ENCODE results near the gene CCP110.

Gene CCP110

DNA sequence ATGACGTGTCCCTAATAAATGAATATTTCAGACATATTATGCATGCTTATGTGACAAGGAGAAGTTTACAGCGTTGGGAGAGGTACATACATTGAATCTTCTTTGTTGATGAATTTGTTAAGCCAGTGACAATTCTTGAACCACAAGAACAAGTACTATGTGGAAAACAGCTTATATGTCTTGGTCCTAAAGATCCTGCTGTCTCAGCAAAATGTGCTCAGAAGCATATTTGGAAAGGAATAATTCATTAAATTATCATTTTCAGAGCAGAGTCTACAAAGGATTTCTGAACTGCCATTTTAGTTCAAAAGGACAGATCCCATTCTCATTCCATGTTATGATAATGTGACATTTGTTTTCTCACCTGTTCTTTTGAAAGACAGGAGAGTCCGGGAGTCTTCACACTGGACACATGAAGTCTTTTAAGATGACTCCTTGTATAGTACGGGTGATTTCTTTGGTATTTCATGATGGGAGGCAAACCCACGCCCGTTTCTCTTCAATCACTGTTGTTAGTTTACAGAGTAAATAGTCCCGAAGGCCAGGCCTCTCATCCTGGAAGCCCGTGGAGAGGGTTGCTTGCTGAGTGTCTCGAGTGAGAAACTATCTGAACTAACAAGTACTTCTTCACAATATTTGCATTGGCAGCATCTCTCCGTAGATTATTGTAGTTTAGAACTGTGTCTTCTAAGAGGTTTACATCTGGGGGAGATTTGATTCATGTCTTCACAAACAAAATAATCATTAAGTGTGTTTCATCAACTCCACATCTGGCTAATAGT lies 58.5 kb downstream of the CCP110 start:
- peaks cover 100% of the 10 kb centered on the region for H3K36me3 Mint-ChIP-seq (ENCODE audit: low read depth)
- H3K9me3 Mint-ChIP-seq: peaks cover 10% of the 10 kb centered on the region
- intact Hi-C loops (cut with micrococcal nuclease): no loop called here
- H3K4me3 Mint-ChIP-seq: no peak overlapping the region
- no peaks in the 10 kb centered on the region for H3K27me3 Mint-ChIP-seq
- no peak overlapping the region for H3K27ac Mint-ChIP-seq
- H3K4me1 Mint-ChIP-seq (ENCODE audit: low read depth): peaks cover 11% of the 10 kb centered on the region

DNA sequence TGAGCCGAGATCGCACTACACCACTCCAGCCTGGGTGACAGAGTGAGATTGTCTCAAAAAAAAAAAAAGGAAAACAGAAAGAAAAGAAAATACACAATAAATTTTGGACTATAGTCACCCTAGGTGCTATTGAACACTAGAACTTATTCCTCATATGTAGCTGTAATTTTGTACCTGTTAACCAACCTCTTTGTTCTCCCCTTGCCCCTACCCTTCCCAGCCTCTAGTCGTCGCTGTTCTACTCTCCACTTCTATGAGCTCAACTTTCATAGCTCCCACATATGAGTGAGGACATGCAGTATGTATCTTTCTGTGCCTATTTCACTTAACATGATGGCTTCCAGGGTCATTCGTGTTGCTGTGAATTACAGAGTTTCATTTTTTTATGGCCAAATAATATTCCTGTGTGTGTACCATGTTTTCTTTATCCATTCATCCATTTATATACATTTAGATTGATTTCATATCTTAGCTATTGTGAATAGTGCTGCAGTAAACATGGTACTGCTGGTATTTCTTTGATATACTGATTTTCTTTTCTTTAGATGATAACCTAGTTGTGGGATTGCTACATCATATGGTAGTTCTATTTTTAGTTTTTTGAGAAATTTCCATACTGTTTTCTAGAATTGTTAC lies 60.0 kb downstream of the CCP110 start:
- intact Hi-C loops (cut with micrococcal nuclease): no loop called here
- H3K4me3 Mint-ChIP-seq: no peak overlapping the region
- H3K27me3 Mint-ChIP-seq: no peaks in the 10 kb centered on the region
- H3K4me1 Mint-ChIP-seq (ENCODE audit: low read depth): peaks cover 11% of the 10 kb centered on the region
- H3K36me3 Mint-ChIP-seq (ENCODE audit: low read depth): peaks cover 99% of the 10 kb centered on the region
- H3K9me3 Mint-ChIP-seq: peaks cover 10% of the 10 kb centered on the region
- H3K27ac Mint-ChIP-seq: no peak overlapping the region

DNA sequence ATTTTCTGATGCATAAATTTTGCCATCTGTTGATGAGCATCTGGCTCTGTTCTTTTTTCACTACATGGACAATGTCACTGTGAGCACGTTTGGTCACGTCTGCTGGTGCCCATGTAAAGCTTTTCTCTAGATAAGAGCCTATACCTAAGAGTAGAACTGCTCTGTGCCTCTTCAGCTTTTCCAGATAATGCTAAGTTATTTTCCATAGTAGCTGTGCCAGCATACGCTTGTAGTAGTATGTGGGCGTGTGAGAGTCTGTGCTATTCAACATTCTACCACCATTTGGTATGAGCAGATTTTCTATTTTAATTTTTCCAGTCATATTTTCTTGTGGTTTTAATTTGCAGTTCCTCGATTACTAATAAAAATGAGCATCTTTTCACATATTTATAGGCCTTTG lies 64.9 kb downstream of the CCP110 start:
- no peak overlapping the region for H3K4me3 Mint-ChIP-seq
- no peaks in the 10 kb centered on the region for H3K9me3 Mint-ChIP-seq
- no peaks in the 10 kb centered on the region for H3K27me3 Mint-ChIP-seq
- no peak overlapping the region for H3K27ac Mint-ChIP-seq
- peaks cover 6% of the 10 kb centered on the region for H3K4me1 Mint-ChIP-seq (ENCODE audit: low read depth)
- intact Hi-C loops (cut with micrococcal nuclease): no loop called here
- peaks cover 91% of the 10 kb centered on the region for H3K36me3 Mint-ChIP-seq (ENCODE audit: low read depth)

DNA sequence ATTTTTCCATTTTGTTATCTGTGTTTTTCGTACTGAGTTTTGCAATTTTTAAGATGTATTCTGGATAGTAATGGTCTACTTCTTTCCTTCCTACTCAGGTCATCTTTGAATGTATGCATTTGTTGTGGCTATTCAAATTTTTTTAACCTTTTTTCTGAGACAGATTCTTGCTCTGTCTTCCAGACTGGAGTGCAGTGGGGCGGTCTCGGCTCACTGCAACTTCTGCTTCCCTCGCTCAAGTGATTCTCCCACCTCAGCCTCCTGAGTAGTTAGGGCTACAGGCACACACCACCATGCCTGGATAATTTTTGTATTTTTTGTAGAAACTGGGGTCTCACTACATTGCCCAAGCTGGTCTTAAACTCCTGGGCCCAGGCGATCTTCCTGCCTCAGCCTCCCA lies 65.4 kb downstream of the CCP110 start:
- Mint-ChIP-seq H3K4me3 (no peak overlapping the region), H3K36me3 (ENCODE audit: low read depth) (peaks cover 91% of the 10 kb centered on the region), H3K27ac (no peak overlapping the region), H3K4me1 (ENCODE audit: low read depth) (peaks cover 2% of the 10 kb centered on the region), H3K27me3 (no peaks in the 10 kb centered on the region), H3K9me3 (no peaks in the 10 kb centered on the region)
- intact Hi-C loops (cut with micrococcal nuclease): no loop called here

DNA sequence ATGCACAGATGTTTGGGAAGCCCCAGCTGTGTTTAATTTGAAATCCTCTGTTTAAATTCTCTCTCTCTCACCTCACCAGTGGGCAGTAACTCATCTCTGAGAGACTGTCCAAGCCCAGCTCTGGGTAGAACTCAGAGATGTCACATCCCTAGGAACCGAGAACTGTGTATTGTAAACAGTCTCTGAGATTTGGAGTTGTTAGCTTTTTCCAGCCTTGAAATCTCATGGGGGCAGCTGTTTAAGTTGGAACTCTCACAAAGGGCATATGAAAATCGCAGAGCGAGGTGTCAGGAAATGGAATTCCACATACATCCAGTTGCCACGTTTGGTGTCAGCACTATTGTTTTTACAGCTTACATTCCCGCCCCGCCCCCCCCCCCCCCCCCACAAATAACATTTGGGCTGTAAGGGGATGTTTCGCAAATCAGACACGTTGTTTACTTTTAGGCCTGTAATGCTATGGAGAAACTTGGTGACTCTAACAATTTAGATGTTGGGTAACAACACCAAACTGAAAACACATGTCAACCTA lies 66.1 kb downstream of the CCP110 start:
- intact Hi-C loops (cut with micrococcal nuclease): no loop called here
- H3K4me1 Mint-ChIP-seq (ENCODE audit: low read depth): no peaks in the 10 kb centered on the region

DNA sequence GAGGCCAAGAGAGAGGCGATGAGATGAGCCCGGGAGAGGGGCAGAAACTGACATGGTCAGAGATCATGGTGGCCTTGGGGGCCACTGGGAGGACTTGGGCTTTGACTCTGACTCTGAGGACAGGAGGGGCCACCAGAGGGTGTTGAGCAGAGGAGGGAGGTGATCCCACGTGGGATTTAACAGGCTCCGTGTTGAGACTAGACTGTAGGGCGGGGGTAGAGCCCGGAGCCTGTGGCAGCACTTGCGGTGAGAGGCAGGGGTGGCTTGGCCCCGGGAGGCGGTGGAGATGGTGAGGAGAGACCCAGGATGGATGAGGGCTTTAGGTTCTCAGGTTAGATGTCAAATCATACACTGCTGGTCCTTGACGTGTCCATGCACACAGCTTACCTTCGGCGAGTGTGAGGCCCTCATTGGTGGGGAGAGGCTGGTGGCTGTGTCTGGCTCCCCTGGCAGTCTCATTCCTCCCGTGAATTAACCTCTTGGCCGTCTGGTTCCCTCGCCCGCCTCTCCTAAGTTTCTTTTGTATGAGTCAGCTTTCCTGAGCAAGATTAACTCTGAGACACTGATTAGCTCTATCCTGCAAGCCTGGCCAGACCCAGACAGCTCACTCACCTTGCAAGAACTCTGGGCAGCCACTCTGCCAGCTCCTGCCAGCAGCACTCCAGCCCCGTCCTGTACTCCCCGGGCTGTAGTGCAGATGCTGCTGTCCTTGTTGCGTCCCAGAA lies 71.5 kb downstream of the CCP110 start:
- Mint-ChIP-seq H3K4me1 (ENCODE audit: low read depth) (no peaks in the 10 kb centered on the region), H3K36me3 (ENCODE audit: low read depth) (peaks cover 92% of the 10 kb centered on the region), H3K27ac (no peak overlapping the region)

More for the DNA sequence above, 66.1 kb downstream of the CCP110 start:
- no peak overlapping the region for H3K4me3 Mint-ChIP-seq
- H3K36me3 Mint-ChIP-seq (ENCODE audit: low read depth): peaks cover 91% of the 10 kb centered on the region
- H3K27ac Mint-ChIP-seq: no peak overlapping the region
- no peaks in the 10 kb centered on the region for H3K9me3 Mint-ChIP-seq
- H3K27me3 Mint-ChIP-seq: no peaks in the 10 kb centered on the region

DNA sequence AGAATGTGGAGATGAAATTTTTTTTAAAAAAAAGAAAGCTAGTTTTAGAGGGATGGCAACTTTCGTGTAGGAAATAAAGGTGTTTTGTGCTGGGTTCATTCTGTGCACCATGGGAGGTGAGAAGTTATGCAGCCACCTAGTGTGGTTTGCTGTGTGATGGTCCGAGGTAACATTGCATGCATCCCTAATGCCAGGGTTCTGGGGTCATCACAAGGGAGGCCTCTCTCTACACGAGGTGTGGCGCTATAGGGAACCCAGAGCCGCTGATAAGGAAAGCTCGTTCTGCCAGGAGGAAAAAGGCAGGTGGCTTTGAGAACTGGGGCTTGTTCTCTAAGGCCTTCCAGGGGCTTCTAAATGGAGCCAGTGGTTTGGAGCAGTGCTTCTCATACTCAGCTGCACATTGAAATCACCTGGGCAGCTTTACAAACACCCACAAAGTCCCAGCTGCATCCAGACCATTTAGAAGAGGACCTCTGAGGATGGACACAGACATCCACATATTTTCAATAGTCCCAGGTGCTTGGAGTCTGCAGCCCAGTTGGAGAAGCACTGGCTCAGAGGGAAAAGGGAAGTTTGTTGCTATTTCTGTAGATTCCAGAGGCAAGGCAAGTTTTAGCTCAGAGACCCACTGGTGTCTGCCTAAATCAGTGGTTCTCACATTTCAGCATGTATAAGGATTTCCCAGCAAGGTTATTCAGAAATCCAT lies 75.2 kb downstream of the CCP110 start:
- H3K4me1 Mint-ChIP-seq (ENCODE audit: low read depth): no peaks in the 10 kb centered on the region
- no peaks in the 10 kb centered on the region for H3K27me3 Mint-ChIP-seq
- no peak overlapping the region for H3K27ac Mint-ChIP-seq
- H3K36me3 Mint-ChIP-seq (ENCODE audit: low read depth): peaks cover 97% of the 10 kb centered on the region
- intact Hi-C loops (cut with micrococcal nuclease): no loop called here
- no peaks in the 10 kb centered on the region for H3K9me3 Mint-ChIP-seq
- no peak overlapping the region for H3K4me3 Mint-ChIP-seq

More for the DNA sequence above, 71.5 kb downstream of the CCP110 start:
- no peaks in the 10 kb centered on the region for H3K9me3 Mint-ChIP-seq
- H3K27me3 Mint-ChIP-seq: no peaks in the 10 kb centered on the region
- intact Hi-C loops (cut with micrococcal nuclease): no loop called here
- no peak overlapping the region for H3K4me3 Mint-ChIP-seq

DNA sequence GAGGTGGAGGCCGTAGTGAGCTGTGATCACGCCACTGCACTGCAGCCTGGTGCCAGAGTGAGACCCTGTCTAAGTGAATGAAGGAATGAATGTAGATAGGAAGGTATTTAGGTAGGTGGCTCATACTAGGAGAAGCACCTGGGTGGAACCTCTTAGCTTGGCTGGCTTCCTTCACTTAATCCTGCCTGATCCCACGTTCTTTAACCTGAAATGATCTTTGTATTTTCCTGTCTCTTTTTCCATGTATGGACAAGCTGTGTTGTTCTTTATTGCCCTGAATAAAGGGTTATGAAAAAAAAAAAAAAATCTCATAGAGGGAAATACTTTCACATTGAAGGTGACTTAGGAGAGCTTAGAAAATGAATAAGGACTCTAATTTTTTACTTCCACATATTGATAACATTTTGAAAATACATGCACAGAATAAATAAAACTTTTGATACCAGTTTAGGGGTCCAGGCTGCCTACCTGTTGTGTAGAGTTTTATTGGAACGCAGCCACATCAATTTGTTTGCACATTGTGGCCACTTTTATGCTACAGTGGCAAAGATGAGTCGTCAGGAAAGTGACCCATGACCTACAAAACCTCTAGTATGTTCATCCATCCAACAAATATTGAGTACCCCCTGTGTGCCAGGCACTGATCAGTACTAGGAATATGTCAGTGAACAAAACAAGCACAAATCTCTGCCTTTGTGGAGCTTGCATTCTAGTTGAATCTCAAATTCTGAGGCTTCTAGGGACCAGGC lies 76.4 kb downstream of the CCP110 start:
- Mint-ChIP-seq H3K27me3 (no peaks in the 10 kb centered on the region), H3K9me3 (no peaks in the 10 kb centered on the region), H3K4me3 (no peak overlapping the region), H3K27ac (no peak overlapping the region), H3K4me1 (ENCODE audit: low read depth) (no peaks in the 10 kb centered on the region), H3K36me3 (ENCODE audit: low read depth) (peaks cover 97% of the 10 kb centered on the region)
- intact Hi-C loops (cut with micrococcal nuclease): loop anchor here (2.0 kb wide), 1 partner anchor 287 kb away; no protein-coding TSS in a partner anchor

DNA sequence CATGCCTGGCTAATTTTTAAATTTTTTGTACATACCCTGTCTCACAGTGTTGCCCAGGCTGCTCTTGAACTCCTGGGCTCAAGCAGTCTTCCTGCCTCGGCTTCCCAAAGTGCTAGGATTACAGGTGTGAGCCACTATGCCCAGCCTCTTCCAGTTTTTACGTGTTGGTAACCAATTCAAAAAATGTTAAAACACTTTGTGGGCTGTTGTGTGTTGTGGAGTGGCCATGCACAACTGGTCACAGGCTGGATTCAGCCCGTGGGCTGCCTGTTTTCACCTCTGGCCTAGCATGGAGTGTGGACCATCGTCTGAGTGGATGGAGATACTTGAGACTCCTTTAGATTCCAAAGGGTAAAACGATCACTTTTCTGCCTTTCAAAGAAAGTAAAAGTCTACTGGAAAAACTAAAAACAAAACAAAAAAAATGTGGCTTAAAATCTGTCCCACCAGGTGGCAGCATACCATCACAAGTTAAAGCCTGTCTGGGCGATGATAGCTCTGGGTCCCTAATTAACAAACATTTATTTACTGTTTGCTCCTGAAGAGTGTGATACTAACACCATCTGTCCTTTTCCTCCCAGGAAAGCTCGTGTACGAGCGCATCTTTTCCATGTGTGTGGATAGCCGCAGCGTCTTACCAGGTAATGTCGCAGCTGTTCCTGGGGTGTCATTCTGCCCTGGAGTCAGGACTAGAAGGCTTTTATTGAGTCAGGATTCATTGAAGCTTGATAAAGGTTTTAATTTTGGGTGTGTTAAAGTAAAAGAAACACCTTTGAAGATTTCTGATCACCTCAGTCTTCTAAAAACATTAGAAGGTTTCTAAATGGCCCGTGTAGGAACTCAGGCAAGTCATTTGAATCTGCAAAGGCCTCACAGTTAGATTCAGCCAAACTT lies 77.6 kb downstream of the CCP110 start:
- intact Hi-C loops (cut with micrococcal nuclease): loop anchor here (2.0 kb wide), 1 partner anchor 285 kb away; no protein-coding TSS in a partner anchor
- H3K4me1 Mint-ChIP-seq (ENCODE audit: low read depth): no peaks in the 10 kb centered on the region
- peaks cover 97% of the 10 kb centered on the region for H3K36me3 Mint-ChIP-seq (ENCODE audit: low read depth)
- no peaks in the 10 kb centered on the region for H3K9me3 Mint-ChIP-seq
- H3K27ac Mint-ChIP-seq: no peak overlapping the region
- H3K27me3 Mint-ChIP-seq: no peaks in the 10 kb centered on the region
- no peak overlapping the region for H3K4me3 Mint-ChIP-seq
